ENCODE results near the gene TMSB10. TPM values are rescaled to one million over a fixed set of nuclear protein-coding genes. Genes with fewer than 3 reads are reported as not detected.
A peak's percentile ranks its signal among the peaks of the same experiment; 100 is the strongest.

TMSB10 gene
- total RNA-seq, 1 donor, result 3,633 TPM

DNA sequence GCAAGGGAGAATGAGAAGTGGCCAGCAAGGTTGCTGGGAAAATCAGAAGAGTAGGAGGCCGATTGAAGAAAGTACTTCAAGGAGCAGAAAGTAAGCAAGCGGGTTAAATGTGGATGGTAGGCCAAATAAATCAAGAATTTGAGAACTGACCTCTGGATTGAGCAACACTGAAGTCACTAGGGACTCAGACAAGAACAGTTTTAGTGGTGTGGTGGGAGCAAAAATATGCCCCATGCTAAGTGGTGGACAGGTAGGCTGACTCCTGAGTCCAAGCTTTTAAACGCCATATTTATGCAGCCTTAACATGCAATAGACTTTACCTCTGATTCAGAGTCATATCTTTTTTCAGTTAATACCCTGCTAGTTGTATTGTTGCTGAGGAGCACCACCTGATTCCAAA is 29.1 kb upstream of the TMSB10 start:
- Histone ChIP-seq H3K36me3 (ENCODE audit: insufficient read depth, low read length) (no peaks in the 10 kb centered on the region), H3K4me3 (ENCODE audit: insufficient read depth, low read length) (no peak overlapping the region), H3K27me3 (ENCODE audit: insufficient read depth, low read length) (peaks cover 9% of the 10 kb centered on the region), H3K4me2 (ENCODE audit: insufficient read depth, low read length) (no peak overlapping the region), H3K79me2 (ENCODE audit: insufficient read depth, low read length) (no peaks in the 10 kb centered on the region), H2AFZ (ENCODE audit: low read length) (no peak overlapping the region), H3K27ac (ENCODE audit: low read depth, low read length) (no peak overlapping the region), H3K4me1 (ENCODE audit: insufficient read depth, low read length) (peaks cover 8% of the 10 kb centered on the region), H4K20me1 (ENCODE audit: insufficient read depth, low read length) (no peaks in the 10 kb centered on the region), H3K9me3 (ENCODE audit: low read depth, low read length) (no peaks in the 10 kb centered on the region)
- no peak for DNase-seq (ENCODE audit: insufficient read length, low spot score, missing footprints)
- TF ChIP-seq, protein P1, sequence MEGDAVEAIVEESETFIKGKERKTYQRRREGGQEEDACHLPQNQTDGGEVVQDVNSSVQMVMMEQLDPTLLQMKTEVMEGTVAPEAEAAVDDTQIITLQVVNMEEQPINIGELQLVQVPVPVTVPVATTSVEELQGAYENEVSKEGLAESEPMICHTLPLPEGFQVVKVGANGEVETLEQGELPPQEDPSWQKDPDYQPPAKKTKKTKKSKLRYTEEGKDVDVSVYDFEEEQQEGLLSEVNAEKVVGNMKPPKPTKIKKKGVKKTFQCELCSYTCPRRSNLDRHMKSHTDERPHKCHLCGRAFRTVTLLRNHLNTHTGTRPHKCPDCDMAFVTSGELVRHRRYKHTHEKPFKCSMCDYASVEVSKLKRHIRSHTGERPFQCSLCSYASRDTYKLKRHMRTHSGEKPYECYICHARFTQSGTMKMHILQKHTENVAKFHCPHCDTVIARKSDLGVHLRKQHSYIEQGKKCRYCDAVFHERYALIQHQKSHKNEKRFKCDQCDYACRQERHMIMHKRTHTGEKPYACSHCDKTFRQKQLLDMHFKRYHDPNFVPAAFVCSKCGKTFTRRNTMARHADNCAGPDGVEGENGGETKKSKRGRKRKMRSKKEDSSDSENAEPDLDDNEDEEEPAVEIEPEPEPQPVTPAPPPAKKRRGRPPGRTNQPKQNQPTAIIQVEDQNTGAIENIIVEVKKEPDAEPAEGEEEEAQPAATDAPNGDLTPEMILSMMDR (IDR thresholded peaks at IDR 0.05; ENCODE audit: extremely low read depth, low read depth, low read length), result no peak

DNA sequence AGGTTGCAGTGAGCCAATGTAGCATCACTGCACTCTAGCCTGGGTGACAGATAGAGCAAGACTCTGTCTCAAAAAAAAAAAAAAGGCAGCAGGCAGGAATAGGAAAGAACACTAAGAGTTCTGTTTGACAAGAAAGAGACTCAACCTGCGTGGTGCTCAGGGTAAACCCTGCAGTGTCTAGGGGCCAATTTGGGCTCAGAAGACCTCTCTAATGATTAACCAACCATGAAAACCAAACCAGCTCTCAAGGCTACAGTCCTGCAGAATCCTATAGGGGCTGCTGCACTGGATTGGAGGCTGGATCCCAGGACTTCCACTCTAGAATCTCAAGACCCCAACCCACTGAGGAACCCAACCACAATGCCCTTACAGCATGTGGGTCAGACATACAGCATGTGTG is 27.0 kb upstream of the TMSB10 start:
- Histone ChIP-seq H3K27me3 (ENCODE audit: insufficient read depth, low read length) (peaks cover 9% of the 10 kb centered on the region), H3K4me2 (ENCODE audit: insufficient read depth, low read length) (no peak overlapping the region), H3K27ac (ENCODE audit: low read depth, low read length) (no peak overlapping the region), H2AFZ (ENCODE audit: low read length) (no peak overlapping the region), H3K36me3 (ENCODE audit: insufficient read depth, low read length) (no peaks in the 10 kb centered on the region), H3K4me1 (ENCODE audit: insufficient read depth, low read length) (peaks cover 24% of the 10 kb centered on the region), H3K79me2 (ENCODE audit: insufficient read depth, low read length) (no peaks in the 10 kb centered on the region), H4K20me1 (ENCODE audit: insufficient read depth, low read length) (no peaks in the 10 kb centered on the region), H3K4me3 (ENCODE audit: insufficient read depth, low read length) (no peak overlapping the region), H3K9me3 (ENCODE audit: low read depth, low read length) (no peaks in the 10 kb centered on the region)
- TF ChIP-seq, protein P1 (IDR thresholded peaks at IDR 0.05; ENCODE audit: extremely low read depth, low read depth, low read length), result no peak
- no peak for DNase-seq (ENCODE audit: insufficient read length, low spot score, missing footprints)

DNA sequence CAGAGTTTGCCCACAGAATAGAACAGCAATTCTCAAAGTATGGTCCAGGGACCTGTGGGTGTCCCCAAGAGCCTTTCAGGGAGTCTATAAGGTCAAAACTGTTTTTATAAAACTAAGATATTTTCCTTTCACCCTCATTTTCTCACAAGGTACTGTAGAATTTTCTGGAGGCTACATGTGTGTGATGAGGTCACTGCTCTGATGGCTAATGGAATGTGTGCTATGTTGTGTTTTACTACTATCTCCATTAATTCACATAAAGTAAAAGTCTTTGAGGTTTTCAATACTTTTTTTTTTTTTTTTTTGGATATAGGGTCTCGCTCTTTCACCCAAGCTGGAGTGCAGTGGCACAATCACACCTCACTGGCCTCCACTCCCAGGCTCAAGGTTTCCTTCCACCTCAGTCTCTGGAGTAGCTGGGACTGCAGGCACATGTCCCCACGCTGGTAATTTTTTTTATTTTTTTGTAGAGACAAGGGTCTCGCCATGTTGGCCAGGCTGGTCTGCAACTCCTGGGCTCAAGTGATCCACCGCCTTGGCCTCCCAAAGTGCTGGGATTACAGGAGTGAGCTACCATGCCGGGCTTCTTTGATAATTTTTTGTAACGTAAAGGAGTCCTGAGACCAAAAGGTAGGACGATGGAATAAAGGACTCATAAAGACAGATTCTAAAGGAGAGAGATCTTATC is 26.4 kb upstream of the TMSB10 start:
- TF ChIP-seq, protein P1 (IDR thresholded peaks at IDR 0.05; ENCODE audit: extremely low read depth, low read depth, low read length), result no peak
- DNase-seq (ENCODE audit: insufficient read length, low spot score, missing footprints), result no peak
- no peaks in the 10 kb centered on the region for H3K9me3 ChIP-seq (ENCODE audit: low read depth, low read length)
- no peak overlapping the region for H3K4me3 ChIP-seq (ENCODE audit: insufficient read depth, low read length)
- no peak overlapping the region for H2AFZ ChIP-seq (ENCODE audit: low read length)
- peaks cover 9% of the 10 kb centered on the region for H3K27me3 ChIP-seq (ENCODE audit: insufficient read depth, low read length)
- no peaks in the 10 kb centered on the region for H3K79me2 ChIP-seq (ENCODE audit: insufficient read depth, low read length)
- peaks cover 24% of the 10 kb centered on the region for H3K4me1 ChIP-seq (ENCODE audit: insufficient read depth, low read length)
- H3K36me3 ChIP-seq (ENCODE audit: insufficient read depth, low read length), result no peaks in the 10 kb centered on the region
- H3K27ac ChIP-seq (ENCODE audit: low read depth, low read length), result no peak overlapping the region
- H4K20me1 ChIP-seq (ENCODE audit: insufficient read depth, low read length), result no peaks in the 10 kb centered on the region
- peak overlapping the region; percentile 95 for H3K4me2 ChIP-seq (ENCODE audit: insufficient read depth, low read length)

DNA sequence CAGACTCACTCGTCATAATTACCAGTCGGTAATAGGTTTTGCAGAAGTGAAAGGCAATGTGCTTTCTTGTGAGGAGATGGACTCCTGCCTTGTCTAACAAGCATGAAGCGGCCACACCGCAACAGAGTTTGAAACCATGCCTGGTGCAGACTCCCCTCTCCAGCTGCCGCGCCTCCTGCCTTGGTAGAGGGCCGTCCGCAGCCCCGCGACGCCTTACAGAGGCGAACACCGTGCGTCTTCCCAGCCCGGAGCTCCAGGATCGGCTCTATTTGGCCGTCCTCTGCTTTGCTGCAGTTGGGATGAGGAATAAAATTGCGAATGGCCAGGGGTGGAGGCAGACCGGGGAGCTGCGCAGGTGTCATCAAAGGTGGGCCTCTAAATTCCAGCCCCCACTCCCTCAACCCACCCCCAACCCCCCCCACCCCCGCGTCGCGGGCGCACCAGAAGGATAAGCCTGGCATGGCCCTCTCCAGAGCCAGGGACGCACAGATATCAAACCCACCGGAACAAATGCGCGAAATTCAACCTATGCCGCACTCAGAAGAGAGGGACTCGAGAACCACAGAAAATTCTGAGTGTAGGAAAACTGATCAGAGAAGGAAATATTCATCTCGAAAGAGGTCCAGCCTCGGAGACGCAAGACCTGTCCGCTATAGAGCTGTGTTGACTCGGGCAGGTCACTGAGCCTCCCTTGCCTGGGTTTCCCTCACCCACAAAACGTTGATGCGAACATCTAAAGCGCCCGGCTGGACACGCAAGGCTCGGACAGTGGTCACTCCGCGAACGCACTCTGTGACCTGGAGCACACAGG is 25.7 kb upstream of the TMSB10 start:
- peak overlapping the region; percentile 95 for H3K4me2 ChIP-seq (ENCODE audit: insufficient read depth, low read length)
- peak; percentile 84 for DNase-seq (ENCODE audit: insufficient read length, low spot score, missing footprints)
- peaks cover 9% of the 10 kb centered on the region for H3K27me3 ChIP-seq (ENCODE audit: insufficient read depth, low read length)
- no peaks in the 10 kb centered on the region for H3K9me3 ChIP-seq (ENCODE audit: low read depth, low read length)
- TF ChIP-seq, protein P1 (IDR thresholded peaks at IDR 0.05; ENCODE audit: extremely low read depth, low read depth, low read length), result no peak
- no peaks in the 10 kb centered on the region for H3K79me2 ChIP-seq (ENCODE audit: insufficient read depth, low read length)
- no peaks in the 10 kb centered on the region for H3K36me3 ChIP-seq (ENCODE audit: insufficient read depth, low read length)
- H3K4me3 ChIP-seq (ENCODE audit: insufficient read depth, low read length), result peak overlapping the region; percentile 72
- no peaks in the 10 kb centered on the region for H4K20me1 ChIP-seq (ENCODE audit: insufficient read depth, low read length)
- H3K27ac ChIP-seq (ENCODE audit: low read depth, low read length), result no peak overlapping the region
- H2AFZ ChIP-seq (ENCODE audit: low read length), result peak overlapping the region; percentile 81
- H3K4me1 ChIP-seq (ENCODE audit: insufficient read depth, low read length), result peaks cover 24% of the 10 kb centered on the region

Data from osteoblast (primary cell).